ENCODE data around the gene SON.

- TF ChIP-seq EZH2phosphoT487 (conservative IDR thresholded peaks at IDR 0.05; ENCODE audit: low read length): no peak
- TF ChIP-seq, protein P1, sequence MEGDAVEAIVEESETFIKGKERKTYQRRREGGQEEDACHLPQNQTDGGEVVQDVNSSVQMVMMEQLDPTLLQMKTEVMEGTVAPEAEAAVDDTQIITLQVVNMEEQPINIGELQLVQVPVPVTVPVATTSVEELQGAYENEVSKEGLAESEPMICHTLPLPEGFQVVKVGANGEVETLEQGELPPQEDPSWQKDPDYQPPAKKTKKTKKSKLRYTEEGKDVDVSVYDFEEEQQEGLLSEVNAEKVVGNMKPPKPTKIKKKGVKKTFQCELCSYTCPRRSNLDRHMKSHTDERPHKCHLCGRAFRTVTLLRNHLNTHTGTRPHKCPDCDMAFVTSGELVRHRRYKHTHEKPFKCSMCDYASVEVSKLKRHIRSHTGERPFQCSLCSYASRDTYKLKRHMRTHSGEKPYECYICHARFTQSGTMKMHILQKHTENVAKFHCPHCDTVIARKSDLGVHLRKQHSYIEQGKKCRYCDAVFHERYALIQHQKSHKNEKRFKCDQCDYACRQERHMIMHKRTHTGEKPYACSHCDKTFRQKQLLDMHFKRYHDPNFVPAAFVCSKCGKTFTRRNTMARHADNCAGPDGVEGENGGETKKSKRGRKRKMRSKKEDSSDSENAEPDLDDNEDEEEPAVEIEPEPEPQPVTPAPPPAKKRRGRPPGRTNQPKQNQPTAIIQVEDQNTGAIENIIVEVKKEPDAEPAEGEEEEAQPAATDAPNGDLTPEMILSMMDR (IDR thresholded peaks at IDR 0.05; ENCODE audit: insufficient read depth, low read length, poor library complexity, severe bottlenecking): no peak
These were observed 41.6 kb downstream of the SON start for GRCh38 chr21:33584455-33584854.
